K562 (cell line): ENCODE results near the gene SPAG9. TPM values are rescaled to one million over a fixed set of nuclear protein-coding genes. Genes with fewer than 3 reads are reported as not detected.

Experiments
- ATF1 ChIP-seq, 2 experiments: fragments of 450-650 bp in 1 of 2; IDR thresholded peaks; 2 replicates each; pipeline ENCODE4 v1.6.1; 2016; ENCODE audit warnings: missing compliant biosample characterization in 1 of 2, missing genetic modification characterization in 1 of 2
- ATF7 ChIP-seq: fragments of 450-650 bp; IDR thresholded peaks from 2 replicates; pipeline ENCODE4 v1.7.1; 2014; ENCODE audit warnings: mild to moderate bottlenecking, moderate library complexity
- BRD9 ChIP-seq: fragments of 450-650 bp; IDR thresholded peaks from 2 replicates; pipeline ENCODE4 v1.6.1; 2018; ENCODE audit warnings: low read depth; ENCODE audit not compliant: partially characterized antibody
- FOXK1 ChIP-seq: sonication (generic); formaldehyde crosslinking; IDR thresholded peaks from 2 replicates; pipeline ENCODE4 v1.8.0; 2022; ENCODE audit warnings: missing genetic modification reagents, mild to moderate bottlenecking, borderline replicate concordance
- HNRNPUL1 ChIP-seq: fragments of 200-400 bp; formaldehyde crosslinking; IDR thresholded peaks from 2 replicates; pipeline ENCODE4 v1.6.1; 2017; ENCODE audit warnings: low read length
- KAT7 ChIP-seq: sonication (generic); formaldehyde crosslinking; IDR thresholded peaks from 2 replicates; pipeline ENCODE4 v1.8.0; 2022; ENCODE audit warnings: missing genetic modification reagents, mild to moderate bottlenecking, borderline replicate concordance
- KLF1 ChIP-seq: fragments of 450-650 bp; IDR thresholded peaks from 2 replicates; pipeline ENCODE4 v1.6.1; 2016; ENCODE audit warnings: missing genetic modification characterization, missing compliant biosample characterization
- MAZ ChIP-seq, 2 experiments: fragments of 450-650 bp in 1 of 2; sonication (generic) in 1 of 2; formaldehyde crosslinking; IDR thresholded peaks in 1 of 2; conservative IDR thresholded peaks in 1 of 2; 2 replicates each; pipeline versions ENCODE4 v1.4.0 to v1.5.0; 2020; ENCODE audit warnings: mild to moderate bottlenecking in 1 of 2, missing genetic modification reagents in 1 of 2
- NCOA1 ChIP-seq: fragments of 450-650 bp; IDR thresholded peaks from 2 replicates; pipeline ENCODE4 v1.6.1; 2016; ENCODE audit warnings: low read depth
- NR4A1 ChIP-seq, 2 experiments: fragments of 250-450 bp in 1 of 2; fragments of 450-650 bp in 1 of 2; sonication (Bioruptor Pico) in 1 of 2; IDR thresholded peaks; 2 replicates each; pipeline versions ENCODE4 v1.4.0 to v1.6.1; 2016 to 2020; ENCODE audit warnings: mild to moderate bottlenecking in 2 of 2, missing compliant biosample characterization in 1 of 2, missing genetic modification characterization in 1 of 2, moderate library complexity in 1 of 2
- PCBP1 ChIP-seq: fragments of 200-400 bp; formaldehyde crosslinking; IDR thresholded peaks from 2 replicates; pipeline ENCODE4 v1.6.1; 2018; ENCODE audit warnings: mild to moderate bottlenecking, low read depth, low read length; ENCODE audit not compliant: poor library complexity, severe bottlenecking
- STAT5A ChIP-seq: IDR thresholded peaks from 2 replicates; pipeline ENCODE4 v1.6.1; 2012; ENCODE audit warnings: low read length, inconsistent platforms, borderline replicate concordance
- TRIM24 ChIP-seq, 2 experiments: fragments of 450-650 bp; IDR thresholded peaks; 2 replicates each; pipeline ENCODE4 v1.6.1; 2016
- ZNF217 ChIP-seq: sonication (generic); formaldehyde crosslinking; IDR thresholded peaks from 2 replicates; pipeline ENCODE4 v1.8.0; 2022; ENCODE audit warnings: mild to moderate bottlenecking, missing genetic modification reagents
- ZNF586 ChIP-seq: fragments of 450-650 bp; formaldehyde crosslinking; conservative IDR thresholded peaks from 2 replicates; pipeline ENCODE4 v1.4.0; 2020; ENCODE audit warnings: mild to moderate bottlenecking, moderate library complexity
- polyA plus RNA-seq, 8 experiments: library from polyadenylated mRNA; depleted of rRNA in 4 of 8; stranded (reverse) in 5 of 8; unstranded in 3 of 8; fragments of >200 nt; fragmentation: Nextera tagmentation in 2 of 8; fragmentation: Illumina TruSeq in 1 of 8; extraction: Ambion mirVana in 2 of 8; extraction: Trizol in 1 of 8; gene quantifications; 2 replicates each; pipeline versions ENCODE4 v1.2.1 to v1.2.3, GENCODE V29; 2011 to 2014; ENCODE audit warnings: inconsistent platforms in 1 of 8, missing spikeins in 1 of 8
- total RNA-seq, 7 experiments: library from RNA; depleted of rRNA in 6 of 7; stranded (reverse); fragments of >200 nt in 6 of 7; fragmentation: Illumina TruSeq in 2 of 7; extraction: Trizol in 2 of 7; gene quantifications; 2 replicates each; pipeline versions ENCODE4 v1.2.1 to v1.2.3, GENCODE V29; 2011 to 2021; ENCODE audit warnings: low replicate concordance in 1 of 7
- TF ChIP-seq, protein P1 (sequence below): sonication (generic); formaldehyde crosslinking; IDR thresholded peaks from 2 replicates; pipeline ENCODE4 v1.8.0; 2023; ENCODE audit warnings: missing genetic modification reagents, mild to moderate bottlenecking, borderline replicate concordance
- TF ChIP-seq, protein P2 (sequence below): fragments of 200-800 bp; sonication (Bioruptor generic); IDR thresholded peaks from 2 replicates; pipeline ENCODE4 v1.6.1; 2017; ENCODE audit warnings: missing genetic modification characterization, missing compliant biosample characterization
- TF ChIP-seq, protein P3 (sequence below): fragments of 450-650 bp; formaldehyde crosslinking; IDR thresholded peaks from 2 replicates; pipeline ENCODE4 v1.4.0; 2020; ENCODE audit warnings: mild to moderate bottlenecking
- TF ChIP-seq, protein P4 (sequence below): sonication (generic); formaldehyde crosslinking; IDR thresholded peaks from 2 replicates; pipeline ENCODE4 v1.8.0; 2022; ENCODE audit warnings: mild to moderate bottlenecking, missing genetic modification reagents

SPAG9 gene
- total and polyA plus RNA-seq, 9 of the 15 experiments (the other 6 are each of a cell fraction or from before 2014, with no cell fraction given) = 12.2 to 99.2 (median 58.2) TPM

DNA sequence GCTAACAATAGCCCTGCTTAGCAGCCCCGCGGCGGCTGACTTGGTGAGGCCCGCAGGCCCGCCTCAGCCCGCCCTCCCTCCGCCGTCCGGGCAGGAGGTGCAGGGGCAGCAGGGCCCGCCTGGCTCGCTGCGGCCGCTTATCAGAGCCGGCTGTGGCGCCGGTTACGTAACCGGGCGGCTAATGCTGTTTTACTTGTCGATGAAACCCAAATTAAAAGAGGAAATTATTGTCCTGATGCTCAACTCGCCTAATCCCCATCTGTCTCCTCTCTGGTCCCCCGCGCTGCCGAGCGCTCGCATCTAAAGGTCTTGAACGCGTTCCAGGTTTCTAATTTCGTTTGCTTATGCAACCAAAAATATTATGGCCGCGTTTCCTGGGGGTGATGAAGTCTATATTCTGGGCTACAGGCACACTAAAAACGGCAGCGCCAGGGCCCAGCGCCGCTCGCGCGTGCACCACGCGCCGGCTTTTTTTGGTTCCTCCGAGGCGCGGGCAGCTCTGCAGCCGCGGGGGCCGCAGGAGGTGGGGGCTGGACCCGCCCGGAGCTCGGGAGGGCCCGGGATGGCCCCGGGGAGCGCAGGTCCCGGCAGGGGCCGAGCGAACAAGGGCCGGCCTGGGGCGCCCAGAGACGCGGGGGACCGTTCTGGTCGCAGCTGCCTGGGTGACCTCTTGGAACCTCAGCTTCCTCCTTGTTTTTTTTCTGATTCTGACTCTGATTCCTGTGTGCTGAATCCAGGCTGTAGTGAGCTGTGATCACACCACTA lies 189.3 kb downstream of the SPAG9 start (continued):
- TF ChIP-seq, protein P1, sequence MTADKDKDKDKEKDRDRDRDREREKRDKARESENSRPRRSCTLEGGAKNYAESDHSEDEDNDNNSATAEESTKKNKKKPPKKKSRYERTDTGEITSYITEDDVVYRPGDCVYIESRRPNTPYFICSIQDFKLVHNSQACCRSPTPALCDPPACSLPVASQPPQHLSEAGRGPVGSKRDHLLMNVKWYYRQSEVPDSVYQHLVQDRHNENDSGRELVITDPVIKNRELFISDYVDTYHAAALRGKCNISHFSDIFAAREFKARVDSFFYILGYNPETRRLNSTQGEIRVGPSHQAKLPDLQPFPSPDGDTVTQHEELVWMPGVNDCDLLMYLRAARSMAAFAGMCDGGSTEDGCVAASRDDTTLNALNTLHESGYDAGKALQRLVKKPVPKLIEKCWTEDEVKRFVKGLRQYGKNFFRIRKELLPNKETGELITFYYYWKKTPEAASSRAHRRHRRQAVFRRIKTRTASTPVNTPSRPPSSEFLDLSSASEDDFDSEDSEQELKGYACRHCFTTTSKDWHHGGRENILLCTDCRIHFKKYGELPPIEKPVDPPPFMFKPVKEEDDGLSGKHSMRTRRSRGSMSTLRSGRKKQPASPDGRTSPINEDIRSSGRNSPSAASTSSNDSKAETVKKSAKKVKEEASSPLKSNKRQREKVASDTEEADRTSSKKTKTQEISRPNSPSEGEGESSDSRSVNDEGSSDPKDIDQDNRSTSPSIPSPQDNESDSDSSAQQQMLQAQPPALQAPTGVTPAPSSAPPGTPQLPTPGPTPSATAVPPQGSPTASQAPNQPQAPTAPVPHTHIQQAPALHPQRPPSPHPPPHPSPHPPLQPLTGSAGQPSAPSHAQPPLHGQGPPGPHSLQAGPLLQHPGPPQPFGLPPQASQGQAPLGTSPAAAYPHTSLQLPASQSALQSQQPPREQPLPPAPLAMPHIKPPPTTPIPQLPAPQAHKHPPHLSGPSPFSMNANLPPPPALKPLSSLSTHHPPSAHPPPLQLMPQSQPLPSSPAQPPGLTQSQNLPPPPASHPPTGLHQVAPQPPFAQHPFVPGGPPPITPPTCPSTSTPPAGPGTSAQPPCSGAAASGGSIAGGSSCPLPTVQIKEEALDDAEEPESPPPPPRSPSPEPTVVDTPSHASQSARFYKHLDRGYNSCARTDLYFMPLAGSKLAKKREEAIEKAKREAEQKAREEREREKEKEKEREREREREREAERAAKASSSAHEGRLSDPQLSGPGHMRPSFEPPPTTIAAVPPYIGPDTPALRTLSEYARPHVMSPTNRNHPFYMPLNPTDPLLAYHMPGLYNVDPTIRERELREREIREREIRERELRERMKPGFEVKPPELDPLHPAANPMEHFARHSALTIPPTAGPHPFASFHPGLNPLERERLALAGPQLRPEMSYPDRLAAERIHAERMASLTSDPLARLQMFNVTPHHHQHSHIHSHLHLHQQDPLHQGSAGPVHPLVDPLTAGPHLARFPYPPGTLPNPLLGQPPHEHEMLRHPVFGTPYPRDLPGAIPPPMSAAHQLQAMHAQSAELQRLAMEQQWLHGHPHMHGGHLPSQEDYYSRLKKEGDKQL (CRISPR knock-in tag) = no peak
- TF ChIP-seq MAZ (CRISPR knock-in tag; conservative IDR thresholded peaks at IDR 0.05 in 1 of 2, IDR thresholded peaks at IDR 0.05 in 1 of 2) (peak in 1 of 2 experiments; percentile 56; a peak in 1 of 4 replicates), ZNF217 (CRISPR knock-in tag) (no peak), BRD9 (no peak), TRIM24 (IDR thresholded peaks at IDR 0.05) (0 out of 4 replicates have a peak, but pooled peaks of 1 of the 2 experiments have one; percentile 12), PCBP1 (no peak), KLF1 (tag) (no peak), ATF1 (CRISPR knock-in tag; IDR thresholded peaks at IDR 0.05) (no peak), ATF1 (tag; IDR thresholded peaks at IDR 0.05) (peak; percentile 26; the same call in 1 of the 2 replicates), NCOA1 (no peak), NR4A1 (CRISPR knock-in tag; IDR thresholded peaks at IDR 0.05) (no peak), NR4A1 (tag; IDR thresholded peaks at IDR 0.05) (peak; percentile 59; the same call in 1 of the 2 replicates), HNRNPUL1 (no peak), ZNF586 (CRISPR knock-in tag) (no peak), ATF7 (peak; percentile 62; the same call in 1 of the 2 replicates), KAT7 (CRISPR knock-in tag) (no peak), STAT5A (no peak), FOXK1 (CRISPR knock-in tag) (no peak)
- TF ChIP-seq, protein P2, sequence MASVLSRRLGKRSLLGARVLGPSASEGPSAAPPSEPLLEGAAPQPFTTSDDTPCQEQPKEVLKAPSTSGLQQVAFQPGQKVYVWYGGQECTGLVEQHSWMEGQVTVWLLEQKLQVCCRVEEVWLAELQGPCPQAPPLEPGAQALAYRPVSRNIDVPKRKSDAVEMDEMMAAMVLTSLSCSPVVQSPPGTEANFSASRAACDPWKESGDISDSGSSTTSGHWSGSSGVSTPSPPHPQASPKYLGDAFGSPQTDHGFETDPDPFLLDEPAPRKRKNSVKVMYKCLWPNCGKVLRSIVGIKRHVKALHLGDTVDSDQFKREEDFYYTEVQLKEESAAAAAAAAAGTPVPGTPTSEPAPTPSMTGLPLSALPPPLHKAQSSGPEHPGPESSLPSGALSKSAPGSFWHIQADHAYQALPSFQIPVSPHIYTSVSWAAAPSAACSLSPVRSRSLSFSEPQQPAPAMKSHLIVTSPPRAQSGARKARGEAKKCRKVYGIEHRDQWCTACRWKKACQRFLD (CRISPR knock-in tag) = no peak
- TF ChIP-seq, protein P3, sequence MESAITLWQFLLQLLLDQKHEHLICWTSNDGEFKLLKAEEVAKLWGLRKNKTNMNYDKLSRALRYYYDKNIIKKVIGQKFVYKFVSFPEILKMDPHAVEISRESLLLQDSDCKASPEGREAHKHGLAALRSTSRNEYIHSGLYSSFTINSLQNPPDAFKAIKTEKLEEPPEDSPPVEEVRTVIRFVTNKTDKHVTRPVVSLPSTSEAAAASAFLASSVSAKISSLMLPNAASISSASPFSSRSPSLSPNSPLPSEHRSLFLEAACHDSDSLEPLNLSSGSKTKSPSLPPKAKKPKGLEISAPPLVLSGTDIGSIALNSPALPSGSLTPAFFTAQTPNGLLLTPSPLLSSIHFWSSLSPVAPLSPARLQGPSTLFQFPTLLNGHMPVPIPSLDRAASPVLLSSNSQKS = no peak
- TF ChIP-seq, protein P4, sequence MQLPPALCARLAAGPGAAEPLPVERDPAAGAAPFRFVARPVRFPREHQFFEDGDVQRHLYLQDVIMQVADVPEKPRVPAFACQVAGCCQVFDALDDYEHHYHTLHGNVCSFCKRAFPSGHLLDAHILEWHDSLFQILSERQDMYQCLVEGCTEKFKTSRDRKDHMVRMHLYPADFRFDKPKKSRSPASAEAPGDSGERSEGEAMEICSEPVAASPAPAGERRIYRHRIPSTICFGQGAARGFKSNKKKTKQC = 0 out of 2 replicates have a peak, but pooled peaks have one; percentile 44
